K562 (cell line): ENCODE measurements around the gene COPS6. TPM values are rescaled to one million over a fixed set of nuclear protein-coding genes. Genes with fewer than 3 reads are reported as not detected.

ENCODE experiments used
- DIDO1 ChIP-seq: fragments of 450-650 bp; IDR thresholded peaks from 2 replicates; pipeline ENCODE4 v1.6.1; 2016; ENCODE audit warnings: low read depth, missing biosample characterization, missing genetic modification characterization
- TAF1 ChIP-seq: IDR thresholded peaks from 2 replicates; pipeline ENCODE4 v1.6.1; 2011; ENCODE audit warnings: mild to moderate bottlenecking, low read length, moderate library complexity; ENCODE audit not compliant: insufficient read depth, control insufficient read depth, severe bottlenecking; ENCODE audit errors: extremely low read depth
- XRCC4 ChIP-seq: IDR thresholded peaks from one replicate; pipeline ENCODE4 v1.6.1; 2011; ENCODE audit not compliant: insufficient read depth, insufficient read length; ENCODE audit errors: extremely low read depth
- ZNF217 ChIP-seq: sonication (generic); formaldehyde crosslinking; IDR thresholded peaks from 2 replicates; pipeline ENCODE4 v1.8.0; 2022; ENCODE audit warnings: mild to moderate bottlenecking, missing genetic modification reagents
- ZNF668 ChIP-seq: fragments of 250-450 bp; sonication (Bioruptor Pico); IDR thresholded peaks from 2 replicates; pipeline ENCODE4 v1.8.0; 2022; ENCODE audit warnings: mild to moderate bottlenecking, inconsistent platforms
- polyA plus RNA-seq, 8 experiments: library from polyadenylated mRNA; depleted of rRNA in 4 of 8; stranded (reverse) in 5 of 8; unstranded in 3 of 8; fragments of >200 nt; fragmentation: Nextera tagmentation in 2 of 8; fragmentation: Illumina TruSeq in 1 of 8; extraction: Ambion mirVana in 2 of 8; extraction: Trizol in 1 of 8; gene quantifications; 2 replicates each; pipeline versions ENCODE4 v1.2.1 to v1.2.3, GENCODE V29; 2011 to 2014; ENCODE audit warnings: inconsistent platforms in 1 of 8, missing spikeins in 1 of 8
- total RNA-seq, 7 experiments: library from RNA; depleted of rRNA in 6 of 7; stranded (reverse); fragments of >200 nt in 6 of 7; fragmentation: Illumina TruSeq in 2 of 7; extraction: Trizol in 2 of 7; gene quantifications; 2 replicates each; pipeline versions ENCODE4 v1.2.1 to v1.2.3, GENCODE V29; 2011 to 2021; ENCODE audit warnings: low replicate concordance in 1 of 7
- TF ChIP-seq, protein P1 (sequence below), 2 experiments: fragments of 450-650 bp; formaldehyde crosslinking in 1 of 2; IDR thresholded peaks; 2 replicates each; pipeline versions ENCODE4 v1.4.0 to v1.6.1; 2014 to 2020; ENCODE audit warnings: mild to moderate bottlenecking in 2 of 2, borderline replicate concordance in 1 of 2, low read depth in 1 of 2
- TF ChIP-seq, protein P2 (sequence below): sonication (generic); formaldehyde crosslinking; IDR thresholded peaks from 2 replicates; pipeline ENCODE4 v1.9.0; 2022; ENCODE audit warnings: mild to moderate bottlenecking, missing genetic modification reagents
- TF ChIP-seq, protein P3 (sequence below): fragments of 250-450 bp; sonication (Bioruptor Pico); IDR thresholded peaks from 2 replicates; pipeline ENCODE4 v1.4.0; 2020; ENCODE audit warnings: mild to moderate bottlenecking, moderate library complexity

Gene COPS6
- total and polyA plus RNA-seq, 9 of the 15 experiments (the other 6 are each of a cell fraction or from before 2014, with no cell fraction given) = 63.0 to 331 (median 168) TPM

DNA sequence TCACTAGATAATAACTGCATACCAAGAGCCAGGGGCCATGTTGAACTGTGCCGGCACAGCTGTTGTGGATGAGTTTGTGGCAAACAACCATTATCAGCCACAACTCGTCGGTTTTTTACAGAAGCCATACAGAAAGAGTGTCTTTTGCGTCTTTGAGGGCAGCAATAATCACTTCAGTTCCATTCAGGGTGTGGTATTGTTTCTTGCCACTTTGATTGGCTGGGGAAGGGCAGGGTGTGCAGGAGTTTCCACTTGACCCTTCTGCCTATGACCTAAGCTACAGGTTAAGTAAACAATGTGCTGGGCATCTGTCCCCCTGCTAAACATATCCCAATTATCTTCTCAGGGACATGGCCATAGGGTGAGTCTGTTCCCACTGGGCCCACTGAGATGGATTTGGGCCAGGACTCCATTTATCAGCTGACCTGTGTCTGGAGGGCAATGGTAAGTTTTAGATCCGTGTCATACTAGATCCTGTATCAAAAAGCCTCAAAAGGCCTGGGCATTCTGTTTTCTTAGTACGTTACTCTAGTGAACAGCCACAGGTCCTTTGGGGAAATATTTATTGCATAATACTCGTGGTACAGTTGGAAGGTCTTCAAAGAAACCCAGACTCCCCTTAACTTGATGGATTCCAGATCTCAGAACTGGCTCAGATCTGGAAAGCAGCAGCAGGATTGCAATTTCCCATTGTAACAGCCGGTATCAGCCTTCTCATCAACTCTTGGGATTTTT lies 23.1 kb upstream of the COPS6 start (continued):
- TF ChIP-seq, protein P1, sequence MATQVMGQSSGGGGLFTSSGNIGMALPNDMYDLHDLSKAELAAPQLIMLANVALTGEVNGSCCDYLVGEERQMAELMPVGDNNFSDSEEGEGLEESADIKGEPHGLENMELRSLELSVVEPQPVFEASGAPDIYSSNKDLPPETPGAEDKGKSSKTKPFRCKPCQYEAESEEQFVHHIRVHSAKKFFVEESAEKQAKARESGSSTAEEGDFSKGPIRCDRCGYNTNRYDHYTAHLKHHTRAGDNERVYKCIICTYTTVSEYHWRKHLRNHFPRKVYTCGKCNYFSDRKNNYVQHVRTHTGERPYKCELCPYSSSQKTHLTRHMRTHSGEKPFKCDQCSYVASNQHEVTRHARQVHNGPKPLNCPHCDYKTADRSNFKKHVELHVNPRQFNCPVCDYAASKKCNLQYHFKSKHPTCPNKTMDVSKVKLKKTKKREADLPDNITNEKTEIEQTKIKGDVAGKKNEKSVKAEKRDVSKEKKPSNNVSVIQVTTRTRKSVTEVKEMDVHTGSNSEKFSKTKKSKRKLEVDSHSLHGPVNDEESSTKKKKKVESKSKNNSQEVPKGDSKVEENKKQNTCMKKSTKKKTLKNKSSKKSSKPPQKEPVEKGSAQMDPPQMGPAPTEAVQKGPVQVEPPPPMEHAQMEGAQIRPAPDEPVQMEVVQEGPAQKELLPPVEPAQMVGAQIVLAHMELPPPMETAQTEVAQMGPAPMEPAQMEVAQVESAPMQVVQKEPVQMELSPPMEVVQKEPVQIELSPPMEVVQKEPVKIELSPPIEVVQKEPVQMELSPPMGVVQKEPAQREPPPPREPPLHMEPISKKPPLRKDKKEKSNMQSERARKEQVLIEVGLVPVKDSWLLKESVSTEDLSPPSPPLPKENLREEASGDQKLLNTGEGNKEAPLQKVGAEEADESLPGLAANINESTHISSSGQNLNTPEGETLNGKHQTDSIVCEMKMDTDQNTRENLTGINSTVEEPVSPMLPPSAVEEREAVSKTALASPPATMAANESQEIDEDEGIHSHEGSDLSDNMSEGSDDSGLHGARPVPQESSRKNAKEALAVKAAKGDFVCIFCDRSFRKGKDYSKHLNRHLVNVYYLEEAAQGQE (IDR thresholded peaks at IDR 0.05; ENCODE audit: borderline replicate concordance) = no peak
- TF ChIP-seq, protein P1 (CRISPR knock-in tag; IDR thresholded peaks at IDR 0.05; ENCODE audit: low read depth) = no peak
- no peak for TF ChIP-seq DIDO1
- no peak for TF ChIP-seq XRCC4
- no peak for TF ChIP-seq ZNF668 (CRISPR knock-in tag)
- TF ChIP-seq TAF1 = no peak
- TF ChIP-seq, protein P2, sequence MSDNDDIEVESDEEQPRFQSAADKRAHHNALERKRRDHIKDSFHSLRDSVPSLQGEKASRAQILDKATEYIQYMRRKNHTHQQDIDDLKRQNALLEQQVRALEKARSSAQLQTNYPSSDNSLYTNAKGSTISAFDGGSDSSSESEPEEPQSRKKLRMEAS (CRISPR knock-in tag) = 0 out of 2 replicates have a peak, but pooled peaks have one; percentile 35
- TF ChIP-seq, protein P3, sequence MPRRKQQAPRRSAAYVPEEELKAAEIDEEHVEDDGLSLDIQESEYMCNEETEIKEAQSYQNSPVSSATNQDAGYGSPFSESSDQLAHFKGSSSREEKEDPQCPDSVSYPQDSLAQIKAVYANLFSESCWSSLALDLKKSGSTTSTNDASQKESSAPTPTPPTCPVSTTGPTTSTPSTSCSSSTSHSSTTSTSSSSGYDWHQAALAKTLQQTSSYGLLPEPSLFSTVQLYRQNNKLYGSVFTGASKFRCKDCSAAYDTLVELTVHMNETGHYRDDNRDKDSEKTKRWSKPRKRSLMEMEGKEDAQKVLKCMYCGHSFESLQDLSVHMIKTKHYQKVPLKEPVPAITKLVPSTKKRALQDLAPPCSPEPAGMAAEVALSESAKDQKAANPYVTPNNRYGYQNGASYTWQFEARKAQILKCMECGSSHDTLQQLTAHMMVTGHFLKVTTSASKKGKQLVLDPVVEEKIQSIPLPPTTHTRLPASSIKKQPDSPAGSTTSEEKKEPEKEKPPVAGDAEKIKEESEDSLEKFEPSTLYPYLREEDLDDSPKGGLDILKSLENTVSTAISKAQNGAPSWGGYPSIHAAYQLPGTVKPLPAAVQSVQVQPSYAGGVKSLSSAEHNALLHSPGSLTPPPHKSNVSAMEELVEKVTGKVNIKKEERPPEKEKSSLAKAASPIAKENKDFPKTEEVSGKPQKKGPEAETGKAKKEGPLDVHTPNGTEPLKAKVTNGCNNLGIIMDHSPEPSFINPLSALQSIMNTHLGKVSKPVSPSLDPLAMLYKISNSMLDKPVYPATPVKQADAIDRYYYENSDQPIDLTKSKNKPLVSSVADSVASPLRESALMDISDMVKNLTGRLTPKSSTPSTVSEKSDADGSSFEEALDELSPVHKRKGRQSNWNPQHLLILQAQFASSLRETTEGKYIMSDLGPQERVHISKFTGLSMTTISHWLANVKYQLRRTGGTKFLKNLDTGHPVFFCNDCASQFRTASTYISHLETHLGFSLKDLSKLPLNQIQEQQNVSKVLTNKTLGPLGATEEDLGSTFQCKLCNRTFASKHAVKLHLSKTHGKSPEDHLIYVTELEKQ (CRISPR knock-in tag) = no peak
- no peak for TF ChIP-seq ZNF217 (CRISPR knock-in tag)
